Body of pancreas (tissue), 4 donors: Measurements from ENCODE around the gene CRIM1.

Source experiments
- CTCF ChIP-seq, 7 experiments: fragments of 450-650 bp in 4 of 7; fragments of 200-600 bp in 3 of 7; sonication (generic) in 3 of 7; IDR thresholded peaks; one replicate each; pipeline ENCODE4 v1.5.1; 2016 to 2019; ENCODE audit warnings: antibody characterized with exemption in 7 of 7
- POLR2A ChIP-seq, 3 donors: fragments of 450-650 bp; IDR thresholded peaks; one replicate each; pipeline ENCODE4 v1.6.1; 2016; ENCODE audit warnings: antibody characterized with exemption in 3 of 3, mild to moderate bottlenecking in 2 of 3

GRCh38 chr2:36570416-36570815, 214.8 kb downstream of the CRIM1 start:
- TF ChIP-seq CTCF (IDR thresholded peaks at IDR 0.05), result no peak
- TF ChIP-seq POLR2A (IDR thresholded peaks at IDR 0.05), result no peak
